PC-3 (cell line): Measurements from ENCODE around the gene OTUD1.

Experiments used
- CTCF ChIP-seq: fragments of 300-600 bp; sonication (generic); conservative IDR thresholded peaks from 2 replicates; pipeline ENCODE4 v1.5.1; 2017; ENCODE audit warnings: antibody characterized with exemption, low read depth, mild to moderate bottlenecking, low read length
- EZH2 ChIP-seq: fragments of 300-600 bp; sonication (generic); IDR thresholded peaks from one replicate; pipeline ENCODE4 v1.6.1; 2017; ENCODE audit warnings: antibody characterized with exemption, mild to moderate bottlenecking, low read length; ENCODE audit not compliant: unreplicated experiment

DNA sequence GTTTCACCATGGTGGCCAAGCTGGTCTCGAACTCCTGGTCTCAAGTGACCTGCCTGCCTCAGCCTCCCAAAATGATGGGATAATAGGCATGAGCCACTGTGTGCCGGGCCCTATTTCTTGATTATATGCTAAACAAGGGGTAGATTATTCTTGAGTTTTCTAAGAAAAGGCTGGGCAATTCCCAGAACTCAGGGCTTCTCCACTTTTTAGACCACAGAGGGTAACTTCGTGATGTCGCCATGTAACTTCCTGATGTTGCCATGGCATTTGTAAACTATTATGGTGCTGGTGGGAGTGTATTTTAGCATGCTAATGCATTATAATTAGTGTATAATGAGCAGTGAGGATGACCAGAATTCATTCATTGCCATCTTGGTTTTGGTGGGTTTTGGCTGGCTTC, 35.8 kb downstream of the OTUD1 start:
- TF ChIP-seq CTCF = no peak
- no peak for TF ChIP-seq EZH2
